Thyroid gland (tissue), 4 donors: ENCODE measurements around the gene TBC1D1. TPM values are rescaled to one million over a fixed set of nuclear protein-coding genes. Genes with fewer than 3 reads are reported as not detected.

Experiments used
- DNase-seq, 2 donors: peaks; one replicate each; pipeline ENCODE4 v3.0.0-alpha.2; 2019
- H3K27ac ChIP-seq, 3 donors: fragments of 200-600 bp; sonication (generic); 1 replicate in 2 of 3; 2 replicates in 1 of 3; pipeline ENCODE4 v1.5.1; 2016 to 2019; ENCODE audit warnings: mild to moderate bottlenecking in 1 of 3, moderate library complexity in 1 of 3
- H3K27me3 ChIP-seq: fragments of 200-600 bp; sonication (generic); one replicate; pipeline ENCODE4 v1.5.1; 2019
- H3K36me3 ChIP-seq, 2 donors: fragments of 200-600 bp; sonication (generic); one replicate each; pipeline ENCODE4 v1.5.1; 2016 to 2019
- H3K4me1 ChIP-seq, 2 donors: fragments of 200-600 bp; sonication (generic); one replicate each; pipeline ENCODE4 v1.5.1; 2017 to 2019
- H3K4me3 ChIP-seq, 3 donors: fragments of 200-600 bp; sonication (generic); replicated peaks in 1 of 3; 1 replicate in 2 of 3; 2 replicates in 1 of 3; pipeline ENCODE4 v1.5.1; 2016; ENCODE audit warnings: mild to moderate bottlenecking in 1 of 3
- H3K9me3 ChIP-seq: fragments of 200-600 bp; sonication (generic); one replicate; pipeline ENCODE4 v1.5.1; 2017
- CTCF ChIP-seq, 6 experiments: fragments of 200-600 bp in 3 of 6; fragments of 450-650 bp in 3 of 6; sonication (generic) in 3 of 6; IDR thresholded peaks; one replicate each; pipeline ENCODE4 v1.5.1; 2016 to 2019; ENCODE audit warnings: antibody characterized with exemption in 6 of 6, mild to moderate bottlenecking in 2 of 6, inconsistent platforms in 1 of 6, moderate library complexity in 1 of 6
- POLR2A ChIP-seq, 2 donors: fragments of 450-650 bp; IDR thresholded peaks; one replicate each; pipeline ENCODE4 v1.6.1; 2017; ENCODE audit warnings: antibody characterized with exemption in 2 of 2, mild to moderate bottlenecking in 2 of 2, moderate library complexity in 1 of 2
- WGBS, 2 donors: methylation state at CpG; one replicate each; pipeline ENCODE4 v1.1.5; 2017; 5-methylcytosine and 5-hydroxymethylcytosine counted together
- intact Hi-C: fragments of 100-400 bp; cut with DNase I; formaldehyde crosslinking; loops from one replicate; pipeline ENCODE4 v1.15.1; 2023
- total RNA-seq, 4 donors: library from RNA; depleted of rRNA; stranded (reverse); fragments of >200 nt; gene quantifications; one replicate each; pipeline ENCODE4 v1.2.3, GENCODE V29; 2016

The TBC1D1 gene
- total RNA-seq, 4 donors from 2014 or later = 192 to 284 (median 230) TPM

GRCh38 chr4:37976507-37976906 is 85.6 kb downstream of the TBC1D1 start:
- intact Hi-C loops = loop anchor here (5.0 kb wide), 1 partner anchor 41 kb away; no protein-coding TSS in a partner anchor
- Histone ChIP-seq H3K27ac (peak overlapping the region; percentile 89 to 97 (median 96)), H3K36me3 (no peaks in the 10 kb centered on the region), H3K27me3 (no peaks in the 10 kb centered on the region), H3K4me3 (peak overlapping the region in 1 of 3 donors; percentile 91), H3K9me3 (no peaks in the 10 kb centered on the region), H3K4me1 (peaks cover 20 to 28% of the 10 kb centered on the region in 2 donors)
- DNase-seq = no peak
- TF ChIP-seq POLR2A (IDR thresholded peaks at IDR 0.05) (no peak), CTCF (IDR thresholded peaks at IDR 0.05) (no peak)
- 28 to 36% methylated on average over 3 of the region's 3 CpGs for WGBS, 2 donors

- H3K36me3 ChIP-seq = no peaks in the 10 kb centered on the region
- H3K27ac ChIP-seq = peak overlapping the region; percentile 94 to 97 (median 96)
- H3K27me3 ChIP-seq = no peaks in the 10 kb centered on the region
- H3K4me1 ChIP-seq = peaks cover 25 to 33% of the 10 kb centered on the region in 2 donors
- peak; percentile 83 to 87 for DNase-seq
- TF ChIP-seq POLR2A (IDR thresholded peaks at IDR 0.05) (peak in 1 of 2 donors; percentile 62), CTCF (IDR thresholded peaks at IDR 0.05) (peak in 2 of 6 experiments; percentile 8 to 20)
- peak overlapping the region; percentile 81 to 91 (median 83) for H3K4me3 ChIP-seq
- H3K9me3 ChIP-seq = no peaks in the 10 kb centered on the region
- 1 to 3% methylated on average over 10 to 11 of the region's 50 CpGs for WGBS, 2 donors
- intact Hi-C loops = loop anchor here (5.0 kb wide), 1 partner anchor 40 kb away; no protein-coding TSS in a partner anchor
Measured at GRCh38 chr4:37976991-37977470, 86.1 kb downstream of the TBC1D1 start.

GRCh38 chr4:37977471-37978247 is 86.8 kb downstream of the TBC1D1 start:
- peak overlapping the region; percentile 81 to 91 (median 83) for H3K4me3 ChIP-seq
- intact Hi-C loops = loop anchor here (5.0 kb wide), 1 partner anchor 40 kb away; no protein-coding TSS in a partner anchor
- H3K27ac ChIP-seq = peak overlapping the region; percentile 91 to 97 (median 94)
- H3K4me1 ChIP-seq = peaks cover 31 to 39% of the 10 kb centered on the region in 2 donors
- 0% methylated on average over 7 to 52 of the region's 74 CpGs for WGBS, 2 donors
- no peaks in the 10 kb centered on the region for H3K36me3 ChIP-seq
- no peak for TF ChIP-seq POLR2A (IDR thresholded peaks at IDR 0.05)
- peak; percentile 36 to 71 (median 60) for TF ChIP-seq CTCF (IDR thresholded peaks at IDR 0.05)
- no peaks in the 10 kb centered on the region for H3K9me3 ChIP-seq
- DNase-seq = peak; percentile 73 to 80
- no peaks in the 10 kb centered on the region for H3K27me3 ChIP-seq

GRCh38 chr4:37978248-37978924 is 87.5 kb downstream of the TBC1D1 start:
- no peaks in the 10 kb centered on the region for H3K27me3 ChIP-seq
- peak overlapping the region; percentile 91 to 97 (median 94) for H3K27ac ChIP-seq
- no peaks in the 10 kb centered on the region for H3K36me3 ChIP-seq
- peak; percentile 30 to 36 for DNase-seq
- H3K9me3 ChIP-seq = no peaks in the 10 kb centered on the region
- TF ChIP-seq CTCF (IDR thresholded peaks at IDR 0.05) = no peak
- TF ChIP-seq POLR2A (IDR thresholded peaks at IDR 0.05) = no peak
- intact Hi-C loops = loop anchor here (5.0 kb wide), 1 partner anchor 39 kb away; no protein-coding TSS in a partner anchor
- peaks cover 35 to 46% of the 10 kb centered on the region in 2 donors for H3K4me1 ChIP-seq
- H3K4me3 ChIP-seq = peak overlapping the region; percentile 81 to 91 (median 83)
- WGBS, 2 donors = 22 to 36% methylated on average over 11 of the region's 11 CpGs
